DND-41 (cell line): ENCODE measurements around the gene RAB4B.
"Not testable (repeated sequence)": the region's sequence is repeated elsewhere in the genome, so short reads cannot be mapped to it uniquely, and the experiment has no call there.

Source experiments
- ATAC-seq: fragments of 200-7000 bp; cut with Tn5 transposase; 3 replicates; pipeline ENCODE4 v1.9.1; 2021; ENCODE audit warnings: low read depth; ENCODE audit not compliant: insufficient read depth
- DNase-seq: peaks from one replicate; pipeline ENCODE4 v3.0.0-alpha.2; 2020
- H2AFZ ChIP-seq: 2 replicates; pipeline ENCODE4 v1.6.0; 2012; ENCODE audit warnings: low read depth, low read length
- H3K27ac ChIP-seq: 2 replicates; pipeline ENCODE4 v1.5.1; 2012; ENCODE audit warnings: low read length, inconsistent platforms
- H3K27me3 ChIP-seq: fragments of 200-600 bp; sonication (generic); 2 replicates; pipeline ENCODE4 v1.6.0; 2012; ENCODE audit warnings: low read length, mild to moderate bottlenecking, inconsistent platforms; ENCODE audit not compliant: insufficient read depth, poor library complexity
- H3K36me3 ChIP-seq: 2 replicates; pipeline ENCODE4 v1.5.1; 2012; ENCODE audit warnings: low read length, inconsistent platforms; ENCODE audit not compliant: insufficient read depth
- H3K4me1 ChIP-seq: 2 replicates; pipeline ENCODE4 v1.5.1; 2012; ENCODE audit warnings: mild to moderate bottlenecking, low read length; ENCODE audit not compliant: insufficient read depth
- H3K4me2 ChIP-seq: 2 replicates; pipeline ENCODE4 v1.6.0; 2012; ENCODE audit warnings: mild to moderate bottlenecking, moderate library complexity, low read length, inconsistent platforms; ENCODE audit not compliant: insufficient read depth
- H3K4me3 ChIP-seq, 2 experiments: fragments of 200-600 bp in 1 of 2; shearing (Covaris generic) in 1 of 2; 2 replicates each; pipeline ENCODE4 v1.5.1; 2012 to 2016; ENCODE audit warnings: inconsistent platforms in 2 of 2, low read length in 2 of 2, mild to moderate bottlenecking in 2 of 2, low read depth in 1 of 2, moderate library complexity in 1 of 2
- H3K79me2 ChIP-seq: 2 replicates; pipeline ENCODE4 v1.6.0; 2012; ENCODE audit warnings: low read length, inconsistent platforms; ENCODE audit not compliant: insufficient read depth
- H3K9ac ChIP-seq: 2 replicates; pipeline ENCODE4 v1.6.0; 2012; ENCODE audit warnings: low read depth, mild to moderate bottlenecking, inconsistent platforms, low read length, moderate library complexity
- H3K9me3 ChIP-seq: 2 replicates; pipeline ENCODE4 v1.5.1; 2012; ENCODE audit warnings: low read length, moderate library complexity, mild to moderate bottlenecking, inconsistent platforms; ENCODE audit not compliant: insufficient read depth, severe bottlenecking
- H4K20me1 ChIP-seq: 2 replicates; pipeline ENCODE4 v1.6.0; 2012; ENCODE audit warnings: low read length; ENCODE audit not compliant: insufficient read depth
- EZH2 ChIP-seq: IDR thresholded peaks from 3 replicates; pipeline ENCODE4 v1.6.1; 2012; ENCODE audit warnings: borderline replicate concordance, low read depth, mild to moderate bottlenecking, moderate library complexity, low read length, inconsistent platforms; ENCODE audit not compliant: severe bottlenecking
- TF ChIP-seq, protein P1 (sequence below): IDR thresholded peaks from 2 replicates; pipeline ENCODE4 v1.5.1; 2012; ENCODE audit warnings: borderline replicate concordance, low read length, moderate library complexity, mild to moderate bottlenecking; ENCODE audit not compliant: poor library complexity, severe bottlenecking; ENCODE audit errors: extremely low read depth

Gene RAB4B

DNA sequence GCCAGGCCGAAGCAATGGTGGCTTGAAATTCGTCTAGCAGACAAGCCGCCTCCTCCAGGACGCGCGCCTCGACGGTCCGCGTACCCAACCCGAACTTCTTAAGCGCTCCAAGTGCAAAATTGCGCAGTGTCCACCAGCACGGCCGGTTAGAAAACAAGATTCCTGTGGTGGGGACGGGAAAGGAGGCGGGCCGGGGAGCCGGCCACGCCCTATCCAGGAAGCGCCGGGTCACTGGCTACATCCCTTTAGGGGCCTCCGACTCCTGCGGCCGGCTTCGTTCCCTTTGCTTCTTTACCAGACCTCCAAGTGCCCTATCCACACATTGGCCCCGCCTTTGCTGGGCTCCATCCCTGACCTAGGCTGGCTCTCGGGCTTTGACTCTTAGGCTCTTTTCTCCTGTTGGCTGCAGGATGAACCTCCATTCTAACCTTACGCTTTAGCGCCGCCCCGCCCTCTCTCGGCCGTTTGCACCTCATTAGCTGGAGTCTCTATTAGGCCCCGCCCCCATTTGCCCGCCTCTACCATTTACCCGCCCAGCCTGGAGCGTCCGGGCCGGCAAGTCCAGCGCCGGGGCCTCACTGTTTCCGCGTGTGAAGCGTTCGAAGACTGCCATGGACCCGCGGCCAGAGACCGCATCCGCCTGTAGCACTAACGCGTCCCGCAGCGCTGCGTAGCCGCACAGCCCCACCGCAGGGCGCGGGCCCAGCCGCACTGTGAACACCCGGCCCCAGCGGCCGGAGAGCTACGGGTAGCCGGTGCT is 32.8 kb downstream of the RAB4B start:
- not testable (repeated sequence) for H3K4me1 ChIP-seq, ATAC-seq, H2AFZ ChIP-seq, H3K9me3 ChIP-seq, H3K9ac ChIP-seq, DNase-seq, H3K4me2 ChIP-seq, H3K4me3 ChIP-seq, H3K27ac ChIP-seq, H3K27me3 ChIP-seq
- peaks cover 46% of the 10 kb centered on the region for H4K20me1 ChIP-seq
- H3K79me2 ChIP-seq, result peaks cover 27% of the 10 kb centered on the region
- peaks cover 43% of the 10 kb centered on the region for H3K36me3 ChIP-seq

DNA sequence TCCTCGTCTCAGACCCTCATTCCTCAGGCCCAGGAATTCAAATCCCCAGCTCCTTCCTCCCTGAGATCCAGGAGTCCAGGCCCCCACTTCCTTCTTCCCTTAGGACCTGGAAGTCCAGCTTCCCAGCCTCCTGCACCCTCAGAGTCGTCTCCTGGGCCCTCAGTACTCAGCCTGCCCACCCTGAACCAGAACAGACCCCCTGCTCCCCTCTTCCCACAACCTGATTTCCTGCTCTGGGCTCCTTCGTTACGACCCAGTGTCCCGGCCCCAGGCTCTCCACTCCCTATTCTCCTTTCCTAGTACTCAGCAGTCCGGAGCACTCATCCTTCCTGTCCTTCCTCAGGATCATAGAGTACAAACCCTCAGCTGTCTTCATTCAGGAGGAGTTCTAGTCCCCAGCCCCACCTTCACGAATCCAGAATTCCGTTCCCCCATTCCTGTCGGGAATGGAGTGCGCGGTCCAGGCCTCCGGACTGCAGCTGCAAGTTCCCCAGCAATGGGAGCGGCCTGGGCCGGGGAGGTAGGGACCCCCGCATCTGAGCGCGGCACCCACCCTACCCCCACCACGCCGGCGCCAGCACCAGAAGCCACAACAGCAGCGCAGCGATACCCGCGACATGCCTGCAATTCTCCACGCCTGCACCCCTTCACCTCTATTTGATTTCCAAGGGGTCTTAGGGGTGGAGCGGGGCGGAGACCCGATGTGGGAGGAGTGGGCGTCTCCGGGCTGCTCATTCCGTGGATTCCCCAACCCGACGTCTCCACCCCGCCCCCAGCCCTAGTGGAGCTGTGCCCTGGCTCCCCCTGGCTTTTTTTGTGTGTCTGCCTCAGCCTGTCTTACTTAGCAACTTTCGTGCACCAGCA is 33.7 kb downstream of the RAB4B start:
- DNase-seq, result no peak
- Histone ChIP-seq H3K4me3 (no peak overlapping the region), H3K27ac (no peak overlapping the region)

DNA sequence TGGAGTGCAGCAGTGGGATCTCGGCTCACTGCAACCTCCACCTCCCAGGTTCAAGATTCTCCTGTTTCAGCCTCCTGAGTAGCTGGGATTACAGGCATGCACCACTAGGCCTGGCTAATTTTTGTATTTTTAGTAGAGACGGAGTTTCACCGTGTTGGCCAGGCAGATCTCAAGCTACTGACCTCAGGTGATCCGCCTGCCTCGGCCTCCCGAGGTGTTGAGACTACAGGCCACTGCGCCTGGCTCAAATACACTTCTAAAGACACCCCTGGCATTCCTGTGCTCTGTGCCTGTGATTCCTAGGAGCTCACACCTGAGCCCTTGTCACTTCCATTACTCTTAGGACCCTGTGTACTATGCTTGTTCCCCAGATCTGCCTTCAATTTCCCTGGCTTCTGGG is 34.5 kb downstream of the RAB4B start:
- H3K27ac ChIP-seq, H3K4me3 ChIP-seq, H3K4me1 ChIP-seq, H2AFZ ChIP-seq, H3K9ac ChIP-seq, H3K27me3 ChIP-seq, H3K9me3 ChIP-seq, ATAC-seq, DNase-seq, H3K4me2 ChIP-seq: not testable (repeated sequence)
- Histone ChIP-seq H3K36me3 (peaks cover 26% of the 10 kb centered on the region), H4K20me1 (peaks cover 29% of the 10 kb centered on the region), H3K79me2 (peaks cover 12% of the 10 kb centered on the region; the same call in 1 of the 2 replicates)

More for the DNA sequence above, 33.7 kb downstream of the RAB4B start:
- Histone ChIP-seq H3K9me3 (no peaks in the 10 kb centered on the region), H3K36me3 (peaks cover 35% of the 10 kb centered on the region), H3K9ac (no peak overlapping the region), H3K4me2 (no peak overlapping the region), H3K4me1 (no peaks in the 10 kb centered on the region), H2AFZ (no peak overlapping the region), H4K20me1 (peaks cover 37% of the 10 kb centered on the region), H3K27me3 (no peaks in the 10 kb centered on the region), H3K79me2 (peaks cover 18% of the 10 kb centered on the region)
- no peak for ATAC-seq
- TF ChIP-seq, protein P1, sequence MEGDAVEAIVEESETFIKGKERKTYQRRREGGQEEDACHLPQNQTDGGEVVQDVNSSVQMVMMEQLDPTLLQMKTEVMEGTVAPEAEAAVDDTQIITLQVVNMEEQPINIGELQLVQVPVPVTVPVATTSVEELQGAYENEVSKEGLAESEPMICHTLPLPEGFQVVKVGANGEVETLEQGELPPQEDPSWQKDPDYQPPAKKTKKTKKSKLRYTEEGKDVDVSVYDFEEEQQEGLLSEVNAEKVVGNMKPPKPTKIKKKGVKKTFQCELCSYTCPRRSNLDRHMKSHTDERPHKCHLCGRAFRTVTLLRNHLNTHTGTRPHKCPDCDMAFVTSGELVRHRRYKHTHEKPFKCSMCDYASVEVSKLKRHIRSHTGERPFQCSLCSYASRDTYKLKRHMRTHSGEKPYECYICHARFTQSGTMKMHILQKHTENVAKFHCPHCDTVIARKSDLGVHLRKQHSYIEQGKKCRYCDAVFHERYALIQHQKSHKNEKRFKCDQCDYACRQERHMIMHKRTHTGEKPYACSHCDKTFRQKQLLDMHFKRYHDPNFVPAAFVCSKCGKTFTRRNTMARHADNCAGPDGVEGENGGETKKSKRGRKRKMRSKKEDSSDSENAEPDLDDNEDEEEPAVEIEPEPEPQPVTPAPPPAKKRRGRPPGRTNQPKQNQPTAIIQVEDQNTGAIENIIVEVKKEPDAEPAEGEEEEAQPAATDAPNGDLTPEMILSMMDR, result no peak
- TF ChIP-seq EZH2, result no peak

DNA sequence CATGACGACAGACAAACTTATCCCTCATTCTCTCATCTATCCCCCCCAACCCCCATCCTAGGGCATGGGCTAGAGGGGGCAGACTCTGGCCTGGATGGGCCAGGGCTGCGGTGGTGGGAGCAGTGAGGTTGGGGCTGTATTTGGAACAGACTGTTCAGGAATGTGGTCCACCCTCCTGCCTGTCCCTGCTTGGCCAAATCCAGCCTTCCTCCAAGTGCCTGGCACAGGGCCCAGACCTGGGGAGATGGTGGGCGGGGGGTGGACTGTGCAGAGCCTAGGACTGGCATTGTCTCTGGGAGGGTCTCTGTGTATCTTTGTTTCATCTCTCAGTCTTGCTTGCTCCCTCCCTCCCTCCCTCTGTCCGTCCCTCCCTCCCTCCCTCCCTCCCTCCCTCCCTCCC is 35.1 kb downstream of the RAB4B start:
- Histone ChIP-seq H3K4me2 (no peak overlapping the region), H3K4me3 (no peak overlapping the region), H3K27me3 (no peaks in the 10 kb centered on the region), H3K9me3 (no peaks in the 10 kb centered on the region), H3K9ac (no peak overlapping the region), H3K4me1 (no peaks in the 10 kb centered on the region), H2AFZ (no peak overlapping the region), H4K20me1 (peaks cover 22% of the 10 kb centered on the region), H3K36me3 (peaks cover 20% of the 10 kb centered on the region), H3K27ac (no peak overlapping the region), H3K79me2 (peaks cover 6% of the 10 kb centered on the region; the same call in 1 of the 2 replicates)
- peak; percentile 10; the same call in 1 of the 3 replicates for ATAC-seq
- TF ChIP-seq, protein P1, result no peak
- TF ChIP-seq EZH2, result no peak
- no peak for DNase-seq
